ENCODE measurements around the gene IL31RA.
A peak's percentile ranks its signal among the peaks of the same experiment; 100 is the strongest.

IL31RA gene

DNA sequence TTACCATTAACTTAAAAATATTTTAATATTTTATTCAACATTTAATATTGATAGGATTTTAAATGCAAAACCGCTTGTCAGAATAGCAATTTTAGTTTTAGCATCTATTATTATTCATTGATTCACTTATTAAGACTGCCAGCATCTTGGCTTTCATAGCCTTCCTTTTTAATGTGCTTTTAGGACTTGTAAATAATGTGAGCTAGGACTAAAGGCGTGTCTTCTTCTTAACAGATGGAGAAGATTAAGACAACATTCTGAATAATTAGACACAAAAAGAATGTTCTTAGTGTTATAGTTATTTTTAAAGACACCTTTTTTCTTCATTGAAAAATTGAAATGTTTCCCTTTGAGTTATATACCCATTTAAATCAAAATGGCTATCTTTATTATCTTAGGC is 6.9 kb downstream of the IL31RA start:
- H3K27ac ChIP-seq (ENCODE audit: low read depth, low read length, severe bottlenecking): no peak overlapping the region
- no peaks in the 10 kb centered on the region for H3K36me3 ChIP-seq (ENCODE audit: control insufficient read depth, insufficient read depth, low read length)
- peaks cover 8% of the 10 kb centered on the region for H3K9me3 ChIP-seq (ENCODE audit: control insufficient read depth, low read length)
- H3K4me1 ChIP-seq (ENCODE audit: control insufficient read depth, insufficient read depth, low read length, poor library complexity, severe bottlenecking): peaks cover 7% of the 10 kb centered on the region
- WGBS, 2 experiments (ENCODE audit: insufficient coverage in 2 of 2): no CpG with 5 or more reads among the region's 2 CpGs
- H3K4me3 ChIP-seq (ENCODE audit: extremely low read depth, insufficient read depth, low read length, poor library complexity, severe bottlenecking): no peak overlapping the region

DNA sequence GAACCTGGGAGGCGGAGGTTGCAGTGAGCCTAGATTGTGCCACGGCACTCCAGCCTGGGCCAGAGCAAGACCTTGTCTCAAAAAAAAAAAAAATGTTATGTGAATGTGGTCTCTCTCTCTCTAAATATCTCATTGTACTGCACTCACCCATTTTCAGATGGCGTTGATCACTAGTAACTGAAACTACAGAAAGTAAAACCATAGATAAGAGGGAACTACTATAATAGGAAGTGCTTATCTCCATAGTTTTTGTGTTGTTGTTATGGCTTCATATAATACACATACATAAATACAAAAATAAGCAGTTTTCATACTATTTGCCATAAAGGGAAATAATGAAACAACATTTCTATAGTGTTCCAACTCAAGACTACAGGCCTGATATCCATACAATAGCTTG is 9.1 kb downstream of the IL31RA start:
- Histone ChIP-seq H3K36me3 (ENCODE audit: control insufficient read depth, insufficient read depth, low read length) (no peaks in the 10 kb centered on the region), H3K27ac (ENCODE audit: low read depth, low read length, severe bottlenecking) (no peak overlapping the region), H3K9me3 (ENCODE audit: control insufficient read depth, low read length) (peaks cover 8% of the 10 kb centered on the region), H3K4me3 (ENCODE audit: extremely low read depth, insufficient read depth, low read length, poor library complexity, severe bottlenecking) (no peak overlapping the region), H3K4me1 (ENCODE audit: control insufficient read depth, insufficient read depth, low read length, poor library complexity, severe bottlenecking) (no peaks in the 10 kb centered on the region)
- 100% methylated on average over 1 of the region's 3 CpGs; no CpG with 5 or more reads in 1 of the 2 experiments for WGBS, 2 experiments (ENCODE audit: insufficient coverage in 2 of 2)

DNA sequence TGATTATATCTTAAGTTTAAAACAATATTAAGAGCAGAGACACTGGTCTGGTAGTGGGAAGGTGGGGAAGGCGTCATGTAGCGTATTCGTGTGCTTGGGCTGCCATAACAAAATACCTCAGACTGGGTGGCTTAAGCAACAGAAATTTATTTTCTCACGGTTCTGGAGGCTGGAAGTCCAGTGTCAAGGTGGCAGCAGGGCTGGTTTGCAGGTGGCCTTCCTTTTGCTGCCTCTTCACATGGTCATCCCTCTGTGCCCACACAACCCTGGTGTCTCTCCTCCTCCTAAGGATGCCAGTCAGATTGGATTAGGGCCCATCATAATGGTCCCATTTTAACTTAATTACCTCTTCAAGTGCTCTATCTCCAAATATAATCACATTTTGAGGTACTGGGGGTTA is 9.6 kb downstream of the IL31RA start:
- H3K27ac ChIP-seq (ENCODE audit: low read depth, low read length, severe bottlenecking): no peak overlapping the region
- H3K9me3 ChIP-seq (ENCODE audit: control insufficient read depth, low read length): peaks cover 8% of the 10 kb centered on the region
- no peaks in the 10 kb centered on the region for H3K4me1 ChIP-seq (ENCODE audit: control insufficient read depth, insufficient read depth, low read length, poor library complexity, severe bottlenecking)
- WGBS, 2 experiments (ENCODE audit: insufficient coverage in 2 of 2): 92 to 100% methylated on average over 1 to 4 of the region's 4 CpGs
- H3K36me3 ChIP-seq (ENCODE audit: control insufficient read depth, insufficient read depth, low read length): no peaks in the 10 kb centered on the region
- no peak overlapping the region for H3K4me3 ChIP-seq (ENCODE audit: extremely low read depth, insufficient read depth, low read length, poor library complexity, severe bottlenecking)

DNA sequence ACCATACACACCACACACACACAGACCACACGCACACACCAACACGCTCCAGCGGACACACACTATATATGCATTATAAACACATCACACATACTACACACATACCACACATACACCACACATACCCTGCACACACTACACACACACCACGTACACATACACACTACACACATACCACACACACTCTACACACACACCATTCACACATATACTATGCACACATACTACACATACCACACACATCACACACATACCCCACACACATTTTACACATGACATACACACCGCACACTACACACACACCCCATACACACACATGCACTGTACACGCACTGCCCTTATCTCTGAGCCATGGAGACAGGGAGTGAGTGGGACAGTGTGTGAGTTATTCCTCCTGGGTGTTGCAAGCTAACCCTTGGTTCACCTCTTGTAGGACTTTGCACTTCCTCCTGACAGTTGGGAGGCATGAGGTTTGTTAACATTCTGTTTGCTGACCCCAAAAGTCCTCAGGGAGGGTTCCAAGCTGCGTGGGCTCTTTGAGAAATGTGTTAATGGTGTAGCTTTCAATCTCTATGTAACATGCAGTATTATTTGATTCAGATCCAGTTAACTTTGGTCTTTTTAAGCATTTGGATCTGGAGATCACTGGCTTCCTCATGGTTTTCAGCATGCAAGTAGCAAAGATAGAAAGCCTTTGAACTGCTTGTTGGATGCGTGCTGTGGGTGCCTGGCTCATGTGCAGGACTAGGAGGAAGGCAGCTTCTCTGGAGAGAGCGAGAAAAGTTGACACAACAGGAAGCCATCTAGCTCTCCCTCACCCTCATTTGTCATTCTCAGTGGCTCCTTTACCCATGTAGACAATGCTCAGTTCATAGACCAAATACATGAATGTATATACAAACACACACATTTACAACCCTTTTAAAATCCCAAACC is 13.7 kb downstream of the IL31RA start:
- Histone ChIP-seq H3K4me3 (ENCODE audit: extremely low read depth, insufficient read depth, low read length, poor library complexity, severe bottlenecking) (no peak overlapping the region), H3K36me3 (ENCODE audit: control insufficient read depth, insufficient read depth, low read length) (no peaks in the 10 kb centered on the region), H3K4me1 (ENCODE audit: control insufficient read depth, insufficient read depth, low read length, poor library complexity, severe bottlenecking) (peaks cover 9% of the 10 kb centered on the region), H3K27ac (ENCODE audit: low read depth, low read length, severe bottlenecking) (no peak overlapping the region), H3K9me3 (ENCODE audit: control insufficient read depth, low read length) (peaks cover 8% of the 10 kb centered on the region)
- WGBS, 2 experiments (ENCODE audit: insufficient coverage in 2 of 2): 84 to 94% methylated on average over 4 to 6 of the region's 9 CpGs

DNA sequence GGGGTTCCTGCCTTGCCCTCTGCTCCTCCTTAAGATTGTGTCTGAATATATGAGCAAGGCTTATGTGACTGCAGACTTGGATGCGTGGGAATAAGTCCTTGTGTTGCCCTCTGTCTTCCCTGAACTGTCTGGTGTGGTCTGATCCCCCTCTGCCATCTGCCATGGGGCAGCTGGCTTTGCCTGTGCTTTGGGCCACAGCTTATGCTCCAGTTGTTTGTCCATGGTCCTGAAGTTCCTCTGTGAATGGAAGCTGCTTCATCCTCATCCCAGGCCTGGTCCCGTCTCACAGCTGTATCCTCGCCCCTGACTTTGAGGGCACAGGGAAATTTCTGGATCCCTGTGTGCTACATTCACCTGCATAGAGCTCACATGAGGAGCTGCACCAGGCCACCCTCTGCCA is 14.7 kb downstream of the IL31RA start:
- Histone ChIP-seq H3K4me1 (ENCODE audit: control insufficient read depth, insufficient read depth, low read length, poor library complexity, severe bottlenecking) (peaks cover 9% of the 10 kb centered on the region), H3K27ac (ENCODE audit: low read depth, low read length, severe bottlenecking) (no peak overlapping the region), H3K4me3 (ENCODE audit: extremely low read depth, insufficient read depth, low read length, poor library complexity, severe bottlenecking) (no peak overlapping the region), H3K36me3 (ENCODE audit: control insufficient read depth, insufficient read depth, low read length) (no peaks in the 10 kb centered on the region), H3K9me3 (ENCODE audit: control insufficient read depth, low read length) (peaks cover 7% of the 10 kb centered on the region)
- 92 to 100% methylated on average over 3 of the region's 3 CpGs for WGBS, 2 experiments (ENCODE audit: insufficient coverage in 2 of 2)

DNA sequence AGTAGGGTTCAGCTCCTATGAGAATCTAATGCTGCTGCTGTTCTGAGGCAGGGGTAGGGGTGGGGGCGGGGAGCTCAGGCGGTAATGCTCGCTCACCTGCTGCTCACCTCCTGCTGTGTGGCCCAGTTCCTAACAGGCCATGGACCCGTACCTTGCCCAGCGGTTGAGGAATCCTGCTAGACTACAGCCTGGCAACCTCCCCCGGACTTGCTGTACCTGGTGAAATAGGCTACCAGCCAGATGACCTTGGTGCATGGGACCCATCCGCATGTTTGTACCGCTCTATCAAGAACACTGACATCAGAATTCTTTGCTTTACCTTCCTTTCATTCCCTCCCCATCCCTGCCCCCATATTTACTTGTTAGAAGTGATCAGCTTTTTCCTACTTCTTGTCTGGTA is 15.3 kb downstream of the IL31RA start:
- peaks cover under 1% of the 10 kb centered on the region for H3K9me3 ChIP-seq (ENCODE audit: control insufficient read depth, low read length)
- 93 to 98% methylated on average over 4 to 8 of the region's 8 CpGs for WGBS, 2 experiments (ENCODE audit: insufficient coverage in 2 of 2)
- no peak overlapping the region for H3K27ac ChIP-seq (ENCODE audit: low read depth, low read length, severe bottlenecking)
- H3K4me3 ChIP-seq (ENCODE audit: extremely low read depth, insufficient read depth, low read length, poor library complexity, severe bottlenecking): no peak overlapping the region
- peaks cover 9% of the 10 kb centered on the region for H3K4me1 ChIP-seq (ENCODE audit: control insufficient read depth, insufficient read depth, low read length, poor library complexity, severe bottlenecking)
- no peaks in the 10 kb centered on the region for H3K36me3 ChIP-seq (ENCODE audit: control insufficient read depth, insufficient read depth, low read length)

DNA sequence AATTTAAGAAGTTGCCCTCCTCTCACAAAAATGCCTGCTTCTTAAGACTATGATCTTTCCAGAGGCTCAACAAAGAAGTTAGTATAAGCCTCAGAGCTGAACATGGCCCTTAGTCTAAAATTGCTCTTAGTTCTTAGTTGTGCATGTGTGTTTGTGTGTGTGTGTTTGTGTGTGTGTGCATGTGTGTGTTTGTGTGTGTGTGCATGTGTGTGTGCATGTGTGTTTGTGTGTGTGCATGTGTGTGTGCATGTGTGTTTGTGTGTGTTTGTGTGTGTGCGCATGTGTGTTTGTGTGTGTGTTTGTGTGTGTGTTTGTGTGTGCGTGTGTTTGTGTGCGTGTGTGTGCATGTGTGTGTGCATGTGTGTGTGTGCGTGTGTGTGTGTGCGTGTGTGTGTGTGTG is 15.8 kb downstream of the IL31RA start:
- peaks cover 9% of the 10 kb centered on the region for H3K4me1 ChIP-seq (ENCODE audit: control insufficient read depth, insufficient read depth, low read length, poor library complexity, severe bottlenecking)
- H3K36me3 ChIP-seq (ENCODE audit: control insufficient read depth, insufficient read depth, low read length): no peaks in the 10 kb centered on the region
- no peak overlapping the region for H3K27ac ChIP-seq (ENCODE audit: low read depth, low read length, severe bottlenecking)
- H3K4me3 ChIP-seq (ENCODE audit: extremely low read depth, insufficient read depth, low read length, poor library complexity, severe bottlenecking): no peak overlapping the region
- no peaks in the 10 kb centered on the region for H3K9me3 ChIP-seq (ENCODE audit: control insufficient read depth, low read length)
- whole genome bisulfite sequencing, 2 experiments (ENCODE audit: insufficient coverage in 2 of 2): 100% methylated on average over 1 of the region's 5 CpGs; no CpG with 5 or more reads in 1 of the 2 experiments

DNA sequence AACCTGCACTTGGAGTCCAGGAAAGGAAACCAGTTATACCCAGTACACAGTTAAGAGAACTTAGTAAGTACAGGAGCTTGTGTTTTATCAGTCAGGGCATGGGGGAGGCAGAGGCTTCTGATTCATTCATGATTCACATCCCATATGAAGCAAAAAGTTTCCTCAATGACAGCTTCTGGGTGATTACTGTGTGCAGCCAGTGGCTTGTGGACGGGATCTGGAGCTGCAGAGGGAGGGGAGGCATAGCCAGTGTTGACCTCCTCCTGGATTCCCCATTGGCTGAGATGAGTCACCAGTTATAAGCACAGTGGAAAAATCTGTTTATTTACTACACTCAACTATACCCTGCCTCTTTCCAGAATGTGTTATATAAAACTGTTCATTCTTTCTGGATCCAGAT is 17.7 kb downstream of the IL31RA start:
- H3K4me1 ChIP-seq (ENCODE audit: control insufficient read depth, insufficient read depth, low read length, poor library complexity, severe bottlenecking): peaks cover 9% of the 10 kb centered on the region
- H3K36me3 ChIP-seq (ENCODE audit: control insufficient read depth, insufficient read depth, low read length): no peaks in the 10 kb centered on the region
- peak overlapping the region; percentile 74 for H3K27ac ChIP-seq (ENCODE audit: low read depth, low read length, severe bottlenecking)
- no peaks in the 10 kb centered on the region for H3K9me3 ChIP-seq (ENCODE audit: control insufficient read depth, low read length)
- WGBS, 2 experiments (ENCODE audit: insufficient coverage in 2 of 2): 40% methylated on average over 1 of the region's 1 CpG; no CpG with 5 or more reads in 1 of the 2 experiments
- no peak overlapping the region for H3K4me3 ChIP-seq (ENCODE audit: extremely low read depth, insufficient read depth, low read length, poor library complexity, severe bottlenecking)

DNA sequence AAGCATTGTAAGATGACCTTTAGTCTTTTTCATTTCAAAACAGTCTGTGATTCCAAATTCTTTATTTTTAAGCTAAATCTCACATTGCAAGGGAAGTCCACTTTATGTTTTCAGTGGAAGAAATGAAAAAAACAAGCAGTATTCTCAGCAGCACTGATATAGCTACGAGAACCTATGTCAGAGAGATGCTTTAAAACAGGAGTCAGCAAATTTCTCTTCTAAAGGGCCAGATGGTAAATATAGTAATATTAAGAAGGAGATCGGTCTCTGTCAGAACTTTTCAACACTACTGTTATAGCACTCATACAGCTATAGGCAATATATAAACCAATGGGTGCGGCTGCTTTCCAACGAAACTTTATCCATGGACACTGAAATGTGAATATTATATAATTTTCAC is 18.7 kb downstream of the IL31RA start:
- no peaks in the 10 kb centered on the region for H3K9me3 ChIP-seq (ENCODE audit: control insufficient read depth, low read length)
- H3K4me3 ChIP-seq (ENCODE audit: extremely low read depth, insufficient read depth, low read length, poor library complexity, severe bottlenecking): no peak overlapping the region
- no peak overlapping the region for H3K27ac ChIP-seq (ENCODE audit: low read depth, low read length, severe bottlenecking)
- peaks cover 9% of the 10 kb centered on the region for H3K4me1 ChIP-seq (ENCODE audit: control insufficient read depth, insufficient read depth, low read length, poor library complexity, severe bottlenecking)
- H3K36me3 ChIP-seq (ENCODE audit: control insufficient read depth, insufficient read depth, low read length): no peaks in the 10 kb centered on the region
- WGBS, 2 experiments (ENCODE audit: insufficient coverage in 2 of 2): 100% methylated on average over 1 of the region's 4 CpGs; no CpG with 5 or more reads in 1 of the 2 experiments

DNA sequence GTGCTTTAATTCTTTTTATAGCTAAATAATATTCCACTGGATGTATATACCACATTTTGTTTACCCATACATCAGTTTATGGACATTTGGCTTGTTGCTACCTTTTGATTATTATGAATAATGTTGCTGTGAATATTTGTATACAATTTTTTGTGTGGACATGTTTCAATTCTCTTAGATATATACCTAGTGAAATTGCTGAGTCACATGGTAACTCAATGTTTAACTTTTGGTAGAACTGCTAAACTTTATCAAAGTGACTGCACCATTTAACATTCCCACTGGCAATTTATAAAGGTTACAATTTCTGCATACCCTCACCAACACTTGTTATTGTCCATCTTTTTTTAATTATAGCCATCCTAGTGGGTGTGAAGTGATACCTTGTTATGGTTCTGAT is 22.1 kb downstream of the IL31RA start:
- Histone ChIP-seq H3K4me1 (ENCODE audit: control insufficient read depth, insufficient read depth, low read length, poor library complexity, severe bottlenecking) (peaks cover 6% of the 10 kb centered on the region), H3K27ac (ENCODE audit: low read depth, low read length, severe bottlenecking) (no peak overlapping the region), H3K9me3 (ENCODE audit: control insufficient read depth, low read length) (no peaks in the 10 kb centered on the region), H3K36me3 (ENCODE audit: control insufficient read depth, insufficient read depth, low read length) (no peaks in the 10 kb centered on the region), H3K4me3 (ENCODE audit: extremely low read depth, insufficient read depth, low read length, poor library complexity, severe bottlenecking) (no peak overlapping the region)

DNA sequence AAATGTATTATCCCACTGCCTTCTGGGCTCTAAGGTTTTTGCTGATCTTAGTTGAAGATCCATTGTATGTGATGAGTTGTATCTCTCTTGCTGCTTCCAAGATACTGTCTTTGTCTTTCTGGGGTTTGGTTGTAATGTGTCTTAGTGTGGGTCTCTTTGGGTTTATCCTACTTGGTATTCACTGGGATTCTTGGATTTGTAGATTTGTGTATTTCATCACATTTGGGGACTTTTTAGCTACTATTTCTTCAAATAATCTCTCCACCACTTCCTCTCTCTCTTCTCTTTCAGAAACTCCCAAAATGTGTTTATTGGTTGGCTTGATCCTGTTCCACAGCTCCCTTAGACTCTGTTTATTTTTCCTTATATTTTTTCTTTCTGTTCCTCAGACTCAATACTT is 26.5 kb downstream of the IL31RA start:
- no peak overlapping the region for H3K4me3 ChIP-seq (ENCODE audit: extremely low read depth, insufficient read depth, low read length, poor library complexity, severe bottlenecking)
- no peaks in the 10 kb centered on the region for H3K4me1 ChIP-seq (ENCODE audit: control insufficient read depth, insufficient read depth, low read length, poor library complexity, severe bottlenecking)
- H3K27ac ChIP-seq (ENCODE audit: low read depth, low read length, severe bottlenecking): no peak overlapping the region
- no peaks in the 10 kb centered on the region for H3K9me3 ChIP-seq (ENCODE audit: control insufficient read depth, low read length)
- H3K36me3 ChIP-seq (ENCODE audit: control insufficient read depth, insufficient read depth, low read length): no peaks in the 10 kb centered on the region
